LHCN-M2 (cell line): Measurements from ENCODE around the gene S1PR1. TPM values are rescaled to one million over a fixed set of nuclear protein-coding genes. Genes with fewer than 3 reads are reported as not detected.
"Not testable (repeated sequence)": the region's sequence is repeated elsewhere in the genome, so short reads cannot be mapped to it uniquely, and the experiment has no call there.

Experiments
- DNase-seq: peaks from one replicate; pipeline ENCODE4 v3.0.0-alpha.2; 2012; ENCODE audit warnings: low read depth
- polyA plus RNA-seq: library from polyadenylated mRNA; unstranded; fragments of >200 nt; gene quantifications from one replicate; pipeline ENCODE4 v1.2.1, GENCODE V29; 2012; ENCODE audit warnings: missing spikeins
- total RNA-seq: library from RNA; depleted of rRNA; stranded (reverse); fragments of >200 nt; gene quantifications from 2 replicates; pipeline ENCODE4 v1.2.3, GENCODE V29; 2014; rRNA removed

Gene S1PR1
- total RNA-seq: 1.3 and 2.4 TPM in 2 replicates
- polyA plus RNA-seq: 8.3 TPM

DNA sequence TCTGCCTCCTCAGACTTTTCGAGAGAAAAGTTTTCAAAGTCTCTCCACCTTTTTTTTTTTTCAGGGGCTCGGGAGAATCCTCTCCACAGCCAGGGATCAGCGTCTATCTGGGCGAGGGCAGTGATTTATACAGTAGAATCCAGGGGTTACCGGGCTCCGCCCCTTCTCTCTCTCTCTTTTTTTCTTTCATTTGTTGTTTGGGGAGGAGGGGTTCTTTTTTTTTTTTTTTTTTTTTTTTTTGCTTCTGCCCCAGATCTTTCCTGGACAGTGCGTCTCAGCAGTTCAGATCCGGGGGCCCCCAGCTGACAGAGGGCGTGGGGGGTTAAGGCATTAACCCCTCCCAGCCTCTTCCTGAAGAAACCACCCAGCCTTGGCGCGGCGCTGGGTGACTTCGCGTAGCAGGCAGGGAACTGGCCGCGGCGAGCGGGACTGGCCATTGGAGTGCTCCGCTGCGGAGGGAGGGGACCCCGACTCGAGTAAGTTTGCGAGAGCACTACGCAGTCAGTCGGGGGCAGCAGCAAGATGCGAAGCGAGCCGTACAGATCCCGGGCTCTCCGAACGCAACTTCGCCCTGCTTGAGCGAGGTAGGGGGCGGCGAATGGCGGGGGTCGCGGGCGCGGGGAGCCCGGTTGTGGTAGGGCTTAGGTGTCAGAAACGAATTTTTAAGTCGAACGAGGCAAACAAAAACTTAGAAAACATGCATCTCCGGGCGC lies at the start of gene S1PR1:
S1PR1 (plus strand) TSS at position 504 of the 713 bp plus-strand sequence. CDS start 1,966 bp downstream, outside the sequence.
- peak; percentile 55 for DNase-seq

GRCh38 chr1:101187297-101187696 lies 49.5 kb upstream of the S1PR1 start:
- DNase-seq: peak; percentile 29

DNA sequence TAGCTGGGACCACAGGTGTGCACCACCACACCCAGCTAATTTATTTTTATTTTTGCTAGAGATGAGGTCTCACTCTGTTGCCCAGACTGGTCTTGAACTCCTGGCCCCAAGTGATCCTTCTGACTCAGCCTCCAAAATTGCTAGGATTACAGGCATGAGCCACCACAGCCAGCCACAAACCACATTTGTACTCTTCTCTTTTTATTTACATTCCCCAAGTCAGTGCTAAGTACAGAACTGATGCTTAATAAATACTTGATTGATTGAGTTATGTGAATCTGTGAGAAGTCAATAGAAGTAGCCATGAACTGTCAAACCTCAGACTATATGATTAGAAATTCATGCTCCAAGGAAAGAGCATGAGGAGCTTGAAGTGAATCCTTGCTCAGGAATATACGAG lies 48.5 kb upstream of the S1PR1 start:
- peak; percentile 69 for DNase-seq

- DNase-seq: not testable (repeated sequence)
These were observed 47.9 kb upstream of the S1PR1 start for GRCh38 chr1:101188968-101189367.

DNA sequence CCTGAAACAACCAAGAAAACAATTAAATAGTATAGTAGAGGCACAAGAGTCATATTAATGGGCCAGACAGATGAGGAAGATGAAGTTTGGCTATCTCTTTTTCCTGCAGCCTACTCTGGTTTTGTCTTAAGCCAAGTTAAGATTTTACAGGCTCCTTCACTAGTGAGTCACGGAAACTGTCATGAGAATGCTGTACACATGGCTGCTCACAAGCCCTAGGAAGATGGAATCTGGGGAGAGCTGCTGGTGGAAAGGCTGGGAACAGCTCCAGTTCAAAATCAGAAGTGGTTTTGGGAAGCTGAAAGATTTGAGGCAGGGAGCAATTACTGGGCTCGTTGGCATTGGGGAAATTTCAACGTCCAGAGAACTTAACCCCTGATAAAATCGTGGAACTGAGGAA lies 46.4 kb upstream of the S1PR1 start:
- peak; percentile 45 for DNase-seq

- DNase-seq: no peak
These were observed 45.8 kb upstream of the S1PR1 start for GRCh38 chr1:101191049-101191448.

DNA sequence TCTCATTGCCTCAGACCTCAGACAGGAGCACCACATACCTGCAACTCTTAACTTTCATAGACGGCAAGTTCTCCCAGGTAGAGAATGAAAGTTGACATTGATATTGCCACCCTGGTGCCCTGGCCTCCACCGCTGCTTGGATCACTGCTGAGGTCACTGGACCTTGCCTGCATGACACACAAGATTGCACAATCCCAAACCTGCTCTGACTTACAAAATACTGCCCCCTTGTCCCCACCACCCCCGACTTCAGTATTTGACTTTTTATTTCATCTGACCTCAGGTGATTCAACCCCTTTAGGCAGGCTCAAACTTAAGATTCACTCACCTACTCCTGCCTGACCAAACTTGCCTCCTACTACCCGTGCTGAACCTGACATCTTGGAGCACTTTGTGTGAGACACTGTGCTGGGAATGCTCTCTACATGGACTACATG lies 43.1 kb upstream of the S1PR1 start:
- DNase-seq: no peak

DNA sequence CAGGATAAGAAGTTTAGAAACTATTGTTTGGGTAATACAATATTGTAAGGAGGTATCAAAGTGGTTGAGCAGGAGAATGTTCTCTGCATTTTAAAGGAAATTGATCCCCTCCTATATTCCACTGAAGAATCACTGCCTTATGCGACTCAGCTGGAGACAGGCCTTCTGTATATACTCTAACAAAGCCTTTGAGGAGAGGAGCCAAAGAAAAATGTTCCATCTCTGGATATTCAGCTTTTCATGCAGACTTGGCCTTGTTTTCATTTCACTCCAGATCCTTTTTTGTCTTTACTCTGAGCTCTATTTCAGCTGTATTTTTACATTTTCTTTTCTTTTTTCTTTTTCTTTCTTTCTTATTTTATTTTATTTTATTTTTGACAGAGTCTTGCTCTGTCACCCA lies 42.1 kb upstream of the S1PR1 start:
- no peak for DNase-seq

GRCh38 chr1:101196668-101197067 lies 40.2 kb upstream of the S1PR1 start:
- DNase-seq: no peak

- no peak for DNase-seq
These were observed 37.8 kb upstream of the S1PR1 start for GRCh38 chr1:101198842-101199636.

- DNase-seq: no peak
These were observed 37.2 kb upstream of the S1PR1 start for GRCh38 chr1:101199637-101199982.

DNA sequence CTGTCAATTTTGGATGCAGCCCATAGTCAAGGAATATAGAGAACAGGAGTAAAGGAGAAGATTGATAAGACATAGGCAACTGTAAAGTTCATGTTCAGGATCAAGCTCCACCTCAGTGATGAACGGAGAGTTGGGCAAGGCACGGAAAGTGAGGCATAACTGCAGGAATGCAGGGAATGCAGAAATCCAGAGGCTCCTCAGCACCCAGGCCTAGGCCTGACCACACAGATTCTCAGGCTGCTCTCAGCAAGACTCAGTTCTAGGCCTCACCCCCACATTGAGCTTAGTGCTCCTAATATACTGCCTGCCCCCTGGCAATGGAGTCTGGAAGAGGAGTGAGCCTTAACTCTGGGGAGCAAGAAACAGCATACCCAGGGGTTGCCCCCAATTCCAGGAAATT lies 36.3 kb upstream of the S1PR1 start:
- peak; percentile 89 for DNase-seq

- peak; percentile 70 for DNase-seq
These were observed 32.8 kb upstream of the S1PR1 start for GRCh38 chr1:101203820-101204540.

DNA sequence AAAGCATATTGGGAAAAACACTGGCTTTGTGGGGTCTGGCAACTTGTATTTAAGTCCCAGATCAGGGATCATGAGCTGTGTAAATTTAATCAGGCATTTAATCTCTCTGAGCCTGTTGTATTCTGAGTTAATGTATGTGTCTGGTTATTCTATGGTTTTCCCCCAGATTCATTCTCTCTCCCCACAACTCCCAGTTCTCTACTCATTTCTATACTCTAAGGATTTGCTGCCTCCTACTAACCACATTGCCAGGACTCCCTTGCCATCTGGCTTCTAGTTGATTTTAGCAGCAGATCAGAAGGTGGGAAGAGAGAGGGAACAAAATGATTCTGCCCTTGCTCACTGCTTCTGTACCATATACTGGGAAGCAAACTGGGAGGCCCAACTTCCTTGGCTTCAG lies 31.4 kb upstream of the S1PR1 start:
- DNase-seq: no peak

DNA sequence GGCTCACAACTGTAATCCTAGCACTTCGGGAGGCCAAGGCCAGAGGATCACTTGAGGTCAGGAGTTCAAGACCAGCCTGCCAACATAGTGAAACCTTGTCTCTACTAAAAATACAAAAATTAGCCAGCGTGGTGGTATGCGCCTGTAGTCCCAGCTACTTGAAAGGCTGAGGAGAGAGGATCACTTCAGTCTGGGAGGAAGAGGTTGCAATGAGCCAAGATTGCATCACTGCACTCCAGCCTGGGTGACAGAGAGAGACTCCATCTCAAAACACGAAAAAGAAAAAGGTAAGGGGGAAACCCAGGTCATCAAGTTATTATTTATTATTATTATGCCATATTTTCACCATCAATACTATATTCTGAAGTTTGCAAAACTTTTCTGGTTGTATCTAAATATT lies 30.7 kb upstream of the S1PR1 start:
- DNase-seq: not testable (repeated sequence)

GRCh38 chr1:101207271-101207670 lies 29.5 kb upstream of the S1PR1 start:
- DNase-seq: not testable (repeated sequence)

GRCh38 chr1:101207891-101208290 lies 28.9 kb upstream of the S1PR1 start:
- DNase-seq: no peak

GRCh38 chr1:101215363-101216011 lies 21.3 kb upstream of the S1PR1 start:
- no peak for DNase-seq

- no peak for DNase-seq
These were observed 20.2 kb upstream of the S1PR1 start for GRCh38 chr1:101216623-101217022.

- no peak for DNase-seq
These were observed 19.7 kb upstream of the S1PR1 start for GRCh38 chr1:101217148-101217547.

GRCh38 chr1:101218968-101219367 lies 17.9 kb upstream of the S1PR1 start:
- DNase-seq: not testable (repeated sequence)
